ENCODE data around the gene FBXO27. TPM values are rescaled to one million over a fixed set of nuclear protein-coding genes. Genes with fewer than 3 reads are reported as not detected.

FBXO27 gene
- total RNA-seq, 1 experiment from 2014 or later: 48.5 TPM

DNA sequence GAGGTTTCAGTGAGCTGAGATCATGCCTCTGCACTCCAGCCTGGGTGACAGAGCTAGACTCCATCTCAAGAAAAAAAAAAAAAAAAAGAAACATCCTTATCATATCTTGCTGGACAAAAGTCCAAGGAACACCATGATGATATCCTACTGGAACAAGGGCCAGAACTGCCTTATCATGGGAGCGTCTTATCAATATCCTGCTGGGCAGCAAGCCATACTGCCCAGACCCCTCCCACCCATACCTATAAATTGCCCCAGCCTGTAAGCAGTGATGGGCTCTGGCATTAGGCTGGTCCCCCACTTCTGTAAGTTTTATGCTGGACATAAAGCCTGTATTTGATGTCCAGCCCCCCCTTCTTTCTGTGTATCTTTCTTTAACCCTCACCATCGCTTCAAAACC, 14.7 kb upstream of the FBXO27 start:
- intact Hi-C loops (cut with micrococcal nuclease; ENCODE audit: unreplicated experiment): no loop called here
- Histone ChIP-seq H3K9me2 (ENCODE audit: insufficient read depth) (no peaks in the 10 kb centered on the region), H3K4me3 (no peak overlapping the region), H2AFZ (no peak overlapping the region), H3K36me3 (ENCODE audit: low read depth) (no peaks in the 10 kb centered on the region), H3K4me1 (replicated peaks; ENCODE audit: insufficient read depth) (peaks cover 3% of the 10 kb centered on the region; the same call in 1 of the 2 replicates), H3F3A (ENCODE audit: insufficient read depth, low read depth) (0 out of 2 replicates have a peak, but pooled peaks cover 7% of the 10 kb centered on the region), H3K27ac (no peak overlapping the region), H3K9me3 (ENCODE audit: insufficient read depth, low read depth) (no peaks in the 10 kb centered on the region), H3K27me3 (ENCODE audit: insufficient read depth, low read depth) (no peaks in the 10 kb centered on the region), H4K20me1 (ENCODE audit: insufficient read depth) (no peaks in the 10 kb centered on the region), H3K79me2 (ENCODE audit: low read depth) (no peaks in the 10 kb centered on the region), H3K4me2 (no peak overlapping the region)
- BruUV-seq (replicated peaks): no TSS peak
- DNase-seq: no peak
- TF ChIP-seq EZH2 (IDR thresholded peaks at IDR 0.05; ENCODE audit: low read depth): no peak
- ChIA-PET CTCF (no interaction called here), POLR2A (ENCODE audit: unreplicated experiment) (no interaction called here)

- H2AFZ ChIP-seq: no peak overlapping the region
- peak; percentile 61 to 79 for DNase-seq
- no TSS peak for BruUV-seq (replicated peaks)
- TF ChIP-seq EZH2 (IDR thresholded peaks at IDR 0.05; ENCODE audit: low read depth): no peak
- TF ChIP-seq, protein P1, sequence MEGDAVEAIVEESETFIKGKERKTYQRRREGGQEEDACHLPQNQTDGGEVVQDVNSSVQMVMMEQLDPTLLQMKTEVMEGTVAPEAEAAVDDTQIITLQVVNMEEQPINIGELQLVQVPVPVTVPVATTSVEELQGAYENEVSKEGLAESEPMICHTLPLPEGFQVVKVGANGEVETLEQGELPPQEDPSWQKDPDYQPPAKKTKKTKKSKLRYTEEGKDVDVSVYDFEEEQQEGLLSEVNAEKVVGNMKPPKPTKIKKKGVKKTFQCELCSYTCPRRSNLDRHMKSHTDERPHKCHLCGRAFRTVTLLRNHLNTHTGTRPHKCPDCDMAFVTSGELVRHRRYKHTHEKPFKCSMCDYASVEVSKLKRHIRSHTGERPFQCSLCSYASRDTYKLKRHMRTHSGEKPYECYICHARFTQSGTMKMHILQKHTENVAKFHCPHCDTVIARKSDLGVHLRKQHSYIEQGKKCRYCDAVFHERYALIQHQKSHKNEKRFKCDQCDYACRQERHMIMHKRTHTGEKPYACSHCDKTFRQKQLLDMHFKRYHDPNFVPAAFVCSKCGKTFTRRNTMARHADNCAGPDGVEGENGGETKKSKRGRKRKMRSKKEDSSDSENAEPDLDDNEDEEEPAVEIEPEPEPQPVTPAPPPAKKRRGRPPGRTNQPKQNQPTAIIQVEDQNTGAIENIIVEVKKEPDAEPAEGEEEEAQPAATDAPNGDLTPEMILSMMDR (conservative IDR thresholded peaks at IDR 0.05): no peak
- ChIA-PET CTCF (interaction anchor here (0.5 to 0.7 kb wide), 2 partner anchors 13 to 15 kb away, joined by 3 read pairs; partner anchors contain the start of gene FBXO27), POLR2A (ENCODE audit: unreplicated experiment) (interaction anchor here (0.7 kb wide), 1 partner anchor 25 kb away, joined by 6 read pairs; no protein-coding TSS in a partner anchor)
- H3F3A ChIP-seq (ENCODE audit: insufficient read depth, low read depth): 0 out of 2 replicates have a peak, but pooled peaks cover 7% of the 10 kb centered on the region
- H4K20me1 ChIP-seq (ENCODE audit: insufficient read depth): no peaks in the 10 kb centered on the region
- H3K9me3 ChIP-seq (ENCODE audit: insufficient read depth, low read depth): no peaks in the 10 kb centered on the region
- no peak overlapping the region for H3K27ac ChIP-seq
- H3K27me3 ChIP-seq (ENCODE audit: insufficient read depth, low read depth): no peaks in the 10 kb centered on the region
- H3K4me2 ChIP-seq: peak overlapping the region; percentile 48
- intact Hi-C loops (cut with micrococcal nuclease; ENCODE audit: unreplicated experiment): no loop called here
- no peaks in the 10 kb centered on the region for H3K9me2 ChIP-seq (ENCODE audit: insufficient read depth)
- H3K79me2 ChIP-seq (ENCODE audit: low read depth): no peaks in the 10 kb centered on the region
- H3K36me3 ChIP-seq (ENCODE audit: low read depth): no peaks in the 10 kb centered on the region
- H3K4me3 ChIP-seq: no peak overlapping the region
- H3K4me1 ChIP-seq (replicated peaks; ENCODE audit: insufficient read depth): peaks cover 3% of the 10 kb centered on the region; the same call in 1 of the 2 replicates
Measured at GRCh38 chr19:39046037-39046821, 13.9 kb upstream of the FBXO27 start.

DNA sequence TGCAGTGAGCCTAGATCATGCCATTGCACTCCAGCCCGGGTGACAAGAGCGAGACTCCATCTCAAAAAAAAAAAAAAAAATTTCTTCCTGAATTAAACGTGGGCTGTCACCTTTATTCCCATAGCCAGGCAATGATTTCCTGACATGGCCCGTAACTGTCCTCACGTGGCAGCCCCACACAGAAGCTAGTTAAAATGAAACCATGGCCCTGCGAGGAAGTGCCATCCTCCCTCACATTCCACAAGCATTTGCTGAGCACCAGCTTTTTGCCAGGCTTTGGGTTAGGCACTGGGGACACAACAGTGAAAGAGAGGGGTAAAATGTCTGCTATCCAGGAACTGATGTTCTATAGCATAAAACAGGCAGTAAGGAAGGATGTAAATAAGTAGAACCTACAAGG, 13.2 kb upstream of the FBXO27 start:
- peaks cover 3% of the 10 kb centered on the region; the same call in 1 of the 2 replicates for H3K4me1 ChIP-seq (replicated peaks; ENCODE audit: insufficient read depth)
- no peaks in the 10 kb centered on the region for H3K79me2 ChIP-seq (ENCODE audit: low read depth)
- TSS peak; percentile 21 for BruUV-seq (replicated peaks)
- H3K9me2 ChIP-seq (ENCODE audit: insufficient read depth): no peaks in the 10 kb centered on the region
- ChIA-PET CTCF (interaction anchor here (0.5 to 0.7 kb wide), 2 partner anchors 13 to 14 kb away, joined by 3 read pairs; partner anchors contain the start of gene FBXO27), POLR2A (ENCODE audit: unreplicated experiment) (interaction anchor here (0.6 to 0.7 kb wide), 2 partner anchors 25 to 131 kb away, joined by 5 to 6 read pairs; no protein-coding TSS in a partner anchor)
- no peak overlapping the region for H3K27ac ChIP-seq
- H4K20me1 ChIP-seq (ENCODE audit: insufficient read depth): no peaks in the 10 kb centered on the region
- H3K36me3 ChIP-seq (ENCODE audit: low read depth): no peaks in the 10 kb centered on the region
- TF ChIP-seq EZH2 (IDR thresholded peaks at IDR 0.05; ENCODE audit: low read depth): no peak
- TF ChIP-seq, protein P1 (conservative IDR thresholded peaks at IDR 0.05): no peak
- H3K4me3 ChIP-seq: no peak overlapping the region
- 0 out of 2 replicates have a peak, but pooled peaks cover 7% of the 10 kb centered on the region for H3F3A ChIP-seq (ENCODE audit: insufficient read depth, low read depth)
- H2AFZ ChIP-seq: no peak overlapping the region
- intact Hi-C loops (cut with micrococcal nuclease; ENCODE audit: unreplicated experiment): no loop called here
- DNase-seq: no peak
- H3K4me2 ChIP-seq: peak overlapping the region; percentile 48
- no peaks in the 10 kb centered on the region for H3K27me3 ChIP-seq (ENCODE audit: insufficient read depth, low read depth)
- no peaks in the 10 kb centered on the region for H3K9me3 ChIP-seq (ENCODE audit: insufficient read depth, low read depth)

Data from PC-9 (cell line).